GM10847 (cell line): Measurements from ENCODE around the gene MRGPRF.

Source experiments
- POLR2A ChIP-seq: IDR thresholded peaks from 2 replicates; pipeline ENCODE4 v1.6.1; 2011; ENCODE audit not compliant: insufficient read length; ENCODE audit errors: extremely low read depth

MRGPRF gene

GRCh38 chr11:68959465-68960293 lies 53.4 kb downstream of the MRGPRF start:
- TF ChIP-seq POLR2A: no peak

GRCh38 chr11:68958211-68958610 lies 54.8 kb downstream of the MRGPRF start:
- TF ChIP-seq POLR2A: no peak

- no peak for TF ChIP-seq POLR2A
Measured at GRCh38 chr11:68956547-68957254, 56.3 kb downstream of the MRGPRF start.

- no peak for TF ChIP-seq POLR2A
Measured at GRCh38 chr11:68956142-68956541, 56.9 kb downstream of the MRGPRF start.

GRCh38 chr11:68955607-68955958 lies 57.5 kb downstream of the MRGPRF start:
- no peak for TF ChIP-seq POLR2A

GRCh38 chr11:68954836-68955606 lies 58.0 kb downstream of the MRGPRF start:
- TF ChIP-seq POLR2A: no peak
